ENCODE results near the gene SF3B2. TPM values are rescaled to one million over a fixed set of nuclear protein-coding genes. Genes with fewer than 3 reads are reported as not detected.

SF3B2 gene
- total RNA-seq, 1 donor from 2014 or later, result 75.5 TPM

DNA sequence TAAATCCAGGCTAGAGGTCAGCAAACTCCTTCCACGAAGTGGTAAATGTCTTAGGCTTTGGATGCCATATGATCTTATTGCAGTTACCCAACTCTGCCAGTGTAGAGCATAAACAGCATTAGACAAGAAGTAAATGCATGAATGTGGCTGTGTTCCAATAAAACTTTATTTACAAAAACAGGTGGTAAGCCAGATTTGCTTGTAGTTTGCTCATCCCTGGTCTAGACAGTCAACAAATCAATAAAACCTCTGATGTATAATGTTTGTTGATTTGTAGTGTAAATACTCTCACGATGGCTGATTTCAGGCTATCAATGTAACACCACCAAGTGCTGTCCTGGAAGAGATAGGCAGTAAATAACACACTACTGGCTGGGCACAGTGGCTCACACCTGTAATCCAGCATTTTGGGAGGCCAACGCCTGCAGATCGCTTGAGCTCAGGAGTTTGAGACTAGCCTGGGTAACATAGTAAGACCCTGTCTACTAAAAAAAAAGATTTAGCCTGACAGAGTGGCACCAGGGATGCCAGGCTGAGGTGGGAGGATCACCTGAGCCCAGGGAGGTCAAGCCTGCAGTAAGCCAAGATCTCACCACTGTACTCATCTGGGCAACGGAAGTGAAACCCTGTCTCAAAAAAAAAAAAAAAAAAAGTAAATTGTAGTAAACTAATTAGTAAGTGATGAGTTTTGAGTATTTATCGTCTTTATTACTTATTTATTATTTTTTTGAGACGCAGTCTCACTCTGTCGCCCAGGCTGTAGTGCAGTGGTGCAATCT is 19.0 kb upstream of the SF3B2 start:
- Histone ChIP-seq H3K36me3 (no peaks in the 10 kb centered on the region), H3K27me3 (ENCODE audit: low read depth) (peaks cover 4% of the 10 kb centered on the region), H3K27ac (replicated peaks) (no peak overlapping the region), H3K4me1 (peaks cover 5% of the 10 kb centered on the region), H3K4me3 (no peak overlapping the region), H3K9me3 (replicated peaks) (no peaks in the 10 kb centered on the region)
- TF ChIP-seq, protein P1, sequence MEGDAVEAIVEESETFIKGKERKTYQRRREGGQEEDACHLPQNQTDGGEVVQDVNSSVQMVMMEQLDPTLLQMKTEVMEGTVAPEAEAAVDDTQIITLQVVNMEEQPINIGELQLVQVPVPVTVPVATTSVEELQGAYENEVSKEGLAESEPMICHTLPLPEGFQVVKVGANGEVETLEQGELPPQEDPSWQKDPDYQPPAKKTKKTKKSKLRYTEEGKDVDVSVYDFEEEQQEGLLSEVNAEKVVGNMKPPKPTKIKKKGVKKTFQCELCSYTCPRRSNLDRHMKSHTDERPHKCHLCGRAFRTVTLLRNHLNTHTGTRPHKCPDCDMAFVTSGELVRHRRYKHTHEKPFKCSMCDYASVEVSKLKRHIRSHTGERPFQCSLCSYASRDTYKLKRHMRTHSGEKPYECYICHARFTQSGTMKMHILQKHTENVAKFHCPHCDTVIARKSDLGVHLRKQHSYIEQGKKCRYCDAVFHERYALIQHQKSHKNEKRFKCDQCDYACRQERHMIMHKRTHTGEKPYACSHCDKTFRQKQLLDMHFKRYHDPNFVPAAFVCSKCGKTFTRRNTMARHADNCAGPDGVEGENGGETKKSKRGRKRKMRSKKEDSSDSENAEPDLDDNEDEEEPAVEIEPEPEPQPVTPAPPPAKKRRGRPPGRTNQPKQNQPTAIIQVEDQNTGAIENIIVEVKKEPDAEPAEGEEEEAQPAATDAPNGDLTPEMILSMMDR (IDR thresholded peaks at IDR 0.05; ENCODE audit: borderline replicate concordance), result no peak
- DNase-seq, result no peak
- intact Hi-C loops (cut with micrococcal nuclease), result no loop called here

DNA sequence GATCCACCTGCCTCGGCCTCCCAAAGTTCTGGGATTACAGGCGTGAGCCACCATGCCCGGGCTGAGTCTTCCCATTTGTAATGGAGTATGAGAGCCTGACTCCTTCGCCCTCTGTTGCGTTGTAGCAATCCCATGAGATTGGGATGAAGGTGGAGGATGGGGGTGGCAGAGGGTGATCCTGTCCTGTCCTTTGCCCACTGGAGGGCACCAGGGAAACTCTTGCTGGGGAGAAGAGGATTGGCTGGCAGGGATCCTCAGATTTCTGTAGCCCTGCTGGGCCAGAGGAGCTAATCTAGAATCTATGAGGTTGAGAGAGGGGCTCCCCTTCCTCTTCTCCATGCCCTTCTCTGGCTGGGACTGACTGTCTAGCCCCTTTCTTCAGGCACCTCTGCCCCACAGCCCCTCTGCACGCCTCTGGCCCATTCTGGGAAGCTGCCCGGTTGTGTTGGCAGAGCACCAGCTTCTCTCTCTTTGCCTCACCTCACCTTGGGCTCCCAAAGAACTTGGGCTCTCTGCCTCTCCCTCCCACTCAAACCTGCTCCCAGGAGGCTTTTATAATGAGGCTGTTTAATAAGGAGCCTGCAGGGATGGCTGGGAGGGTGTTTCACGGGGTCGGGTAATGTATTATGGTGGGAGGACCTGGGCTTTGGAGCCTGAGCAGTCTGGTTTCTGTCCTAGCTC is 16.4 kb upstream of the SF3B2 start:
- no peak overlapping the region for H3K27ac ChIP-seq (replicated peaks)
- intact Hi-C loops (cut with micrococcal nuclease), result no loop called here
- no peaks in the 10 kb centered on the region for H3K9me3 ChIP-seq (replicated peaks)
- H3K27me3 ChIP-seq (ENCODE audit: low read depth), result peaks cover 4% of the 10 kb centered on the region
- no peaks in the 10 kb centered on the region for H3K36me3 ChIP-seq
- no peak for DNase-seq
- no peak overlapping the region for H3K4me3 ChIP-seq
- TF ChIP-seq, protein P1 (IDR thresholded peaks at IDR 0.05; ENCODE audit: borderline replicate concordance), result no peak
- peaks cover 5% of the 10 kb centered on the region for H3K4me1 ChIP-seq

DNA sequence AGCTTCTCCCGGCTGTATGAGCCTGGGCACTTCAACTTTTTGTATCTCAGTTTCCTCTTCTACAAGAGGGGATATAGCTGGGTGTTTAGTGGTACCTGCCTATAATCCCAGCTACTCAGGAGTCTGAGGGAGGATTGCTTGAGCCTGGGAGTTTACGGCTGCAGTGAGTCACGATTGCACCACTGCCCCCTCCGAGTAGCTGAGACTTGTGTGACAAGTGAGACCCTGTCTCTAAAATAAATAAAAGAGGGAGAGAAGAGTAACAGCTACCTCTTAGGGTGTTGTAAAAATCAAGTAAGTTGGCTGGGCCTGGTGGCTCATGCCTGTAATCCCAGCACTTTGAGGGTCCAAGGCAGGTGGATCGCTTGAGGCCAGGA is 15.8 kb upstream of the SF3B2 start:
- peaks cover 4% of the 10 kb centered on the region for H3K27me3 ChIP-seq (ENCODE audit: low read depth)
- intact Hi-C loops (cut with micrococcal nuclease), result no loop called here
- TF ChIP-seq, protein P1 (IDR thresholded peaks at IDR 0.05; ENCODE audit: borderline replicate concordance), result no peak
- no peak overlapping the region for H3K27ac ChIP-seq (replicated peaks)
- no peaks in the 10 kb centered on the region for H3K9me3 ChIP-seq (replicated peaks)
- H3K36me3 ChIP-seq, result no peaks in the 10 kb centered on the region
- H3K4me1 ChIP-seq, result peaks cover 5% of the 10 kb centered on the region
- no peak overlapping the region for H3K4me3 ChIP-seq
- no peak for DNase-seq

DNA sequence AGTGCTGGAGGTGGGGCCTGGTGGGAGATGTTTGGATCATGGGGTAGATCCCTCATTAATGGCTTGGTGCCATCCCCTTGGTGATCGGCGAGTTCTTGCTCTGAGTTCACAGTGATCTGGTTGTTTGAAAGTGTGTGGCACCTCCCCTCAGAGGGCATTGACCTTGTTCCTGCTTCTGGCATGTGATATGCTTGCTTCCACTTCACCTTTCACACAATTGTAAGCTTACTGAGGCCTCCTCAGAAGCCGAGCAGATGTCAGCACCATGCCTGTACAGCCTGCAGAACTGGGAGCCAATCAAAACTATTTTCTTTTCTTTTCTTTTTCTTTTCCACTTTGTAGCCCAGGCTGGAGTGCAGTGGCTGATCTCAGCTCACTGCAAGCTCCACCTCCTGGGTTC is 14.8 kb upstream of the SF3B2 start:
- peaks cover 5% of the 10 kb centered on the region for H3K4me1 ChIP-seq
- TF ChIP-seq, protein P1 (IDR thresholded peaks at IDR 0.05; ENCODE audit: borderline replicate concordance), result no peak
- intact Hi-C loops (cut with micrococcal nuclease), result no loop called here
- no peak overlapping the region for H3K27ac ChIP-seq (replicated peaks)
- no peaks in the 10 kb centered on the region for H3K36me3 ChIP-seq
- no peak for DNase-seq
- no peaks in the 10 kb centered on the region for H3K9me3 ChIP-seq (replicated peaks)
- no peak overlapping the region for H3K4me3 ChIP-seq
- H3K27me3 ChIP-seq (ENCODE audit: low read depth), result peaks cover 4% of the 10 kb centered on the region

DNA sequence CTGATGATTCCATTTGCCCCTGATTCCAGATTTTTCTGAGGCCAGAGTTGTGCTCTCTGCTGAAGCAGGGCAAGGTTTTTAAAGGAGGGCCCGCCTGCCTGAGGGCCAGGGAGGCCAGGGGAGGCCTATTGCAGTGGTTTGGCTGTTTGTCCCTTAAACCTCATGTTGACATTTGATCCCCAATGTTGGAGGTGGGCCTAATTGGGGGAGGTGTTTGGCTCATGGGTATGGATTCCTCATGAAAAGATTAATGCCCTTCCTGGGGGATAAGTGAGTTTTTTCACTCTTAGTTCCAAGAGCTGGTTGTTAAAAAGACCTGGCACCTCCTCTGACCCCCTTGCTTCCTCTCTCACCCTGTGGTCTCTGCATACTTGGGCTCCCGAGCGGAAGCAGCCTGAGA is 12.4 kb upstream of the SF3B2 start:
- H3K27ac ChIP-seq (replicated peaks), result no peak overlapping the region
- peaks cover 5% of the 10 kb centered on the region for H3K4me1 ChIP-seq
- H3K36me3 ChIP-seq, result no peaks in the 10 kb centered on the region
- H3K9me3 ChIP-seq (replicated peaks), result no peaks in the 10 kb centered on the region
- intact Hi-C loops (cut with micrococcal nuclease), result no loop called here
- TF ChIP-seq, protein P1 (IDR thresholded peaks at IDR 0.05; ENCODE audit: borderline replicate concordance), result no peak
- no peak for DNase-seq
- H3K27me3 ChIP-seq (ENCODE audit: low read depth), result peaks cover 4% of the 10 kb centered on the region
- H3K4me3 ChIP-seq, result no peak overlapping the region
